CD4-positive, alpha-beta T cell (primary cell): ENCODE results near the gene CLDN5. TPM values are rescaled to one million over a fixed set of nuclear protein-coding genes. Genes with fewer than 3 reads are reported as not detected.

Source experiments
- ATAC-seq: fragments of 200-7000 bp; cut with Tn5 transposase; one replicate; pipeline ENCODE4 v1.10.0; 2022; ENCODE audit warnings: mild to moderate bottlenecking; ENCODE audit not compliant: poor library complexity
- CTCF ChIA-PET: fragments of 350-600 bp; sonication (Branson Sonifier 250); formaldehyde crosslinking; loops from one replicate; lab custom pipeline; 2021; ENCODE audit warnings: antibody characterized with exemption, inconsistent platforms; lab: Charles Lee
- POLR2A ChIA-PET: fragments of 350-600 bp; sonication (Branson Sonifier 250); formaldehyde crosslinking; loops from one replicate; lab custom pipeline; 2021; ENCODE audit warnings: antibody characterized with exemption, inconsistent platforms; lab: Charles Lee
- DNase-seq, 14 experiments: peaks; one replicate each; pipeline ENCODE4 v3.0.0-alpha.2; 2013 to 2020; ENCODE audit warnings: mixed read lengths in 2 of 14
- H3K27ac ChIP-seq, 2 donors: one replicate each; pipeline versions ENCODE4 v1.5.1 to v1.7.0; 2013; ENCODE audit warnings: low read length in 2 of 2, low read depth in 1 of 2, mild to moderate bottlenecking in 1 of 2
- H3K27me3 ChIP-seq, 2 experiments: 1 replicate in 1 of 2; 2 replicates in 1 of 2; pipeline versions ENCODE4 v1.6.1 to v1.7.0; 2013; ENCODE audit warnings: low read length in 2 of 2, control low read depth in 1 of 2, mild to moderate bottlenecking in 1 of 2, moderate library complexity in 1 of 2; ENCODE audit not compliant: insufficient read depth in 2 of 2, control insufficient read depth in 1 of 2
- H3K36me3 ChIP-seq: one replicate; pipeline ENCODE4 v1.6.1; 2013; ENCODE audit warnings: low read length, control low read depth; ENCODE audit not compliant: insufficient read depth
- H3K4me1 ChIP-seq: one replicate; pipeline ENCODE4 v1.6.1; 2013; ENCODE audit warnings: low read length, control low read depth; ENCODE audit not compliant: insufficient read depth
- H3K4me3 ChIP-seq: one replicate; pipeline ENCODE4 v1.5.1; 2013; ENCODE audit warnings: mild to moderate bottlenecking, low read length, moderate library complexity
- H3K9me3 ChIP-seq, 2 experiments: 1 replicate in 1 of 2; 2 replicates in 1 of 2; pipeline versions ENCODE4 v1.6.1 to v1.7.0; 2013; ENCODE audit warnings: low read length in 2 of 2, mild to moderate bottlenecking in 2 of 2, control low read depth in 1 of 2, moderate library complexity in 1 of 2; ENCODE audit not compliant: control insufficient read depth in 1 of 2, insufficient read depth in 1 of 2
- H3K27ac Mint-ChIP-seq: one replicate; pipeline ENCODE4 v1.8.0; 2020; ENCODE audit warnings: mixed read lengths
- H3K27me3 Mint-ChIP-seq: one replicate; pipeline ENCODE4 v1.8.0; 2021; ENCODE audit warnings: mixed read lengths
- H3K36me3 Mint-ChIP-seq: one replicate; pipeline ENCODE4 v1.8.0; 2021; ENCODE audit warnings: low read depth, mixed read lengths
- H3K4me1 Mint-ChIP-seq: one replicate; pipeline ENCODE4 v1.8.0; 2021; ENCODE audit warnings: low read depth, mixed read lengths
- H3K4me3 Mint-ChIP-seq: one replicate; pipeline ENCODE4 v1.8.0; 2020; ENCODE audit warnings: mild to moderate bottlenecking, mixed read lengths
- H3K9me3 Mint-ChIP-seq: one replicate; pipeline ENCODE4 v1.8.0; 2020; ENCODE audit warnings: mixed read lengths
- CTCF ChIP-seq: fragments of 200-600 bp; IDR thresholded peaks from one replicate; pipeline ENCODE4 v1.8.0; 2022; ENCODE audit warnings: antibody characterized with exemption, mild to moderate bottlenecking
- intact Hi-C, 2 experiments: fragments of 100-400 bp; cut with DNase I in 1 of 2; cut with micrococcal nuclease in 1 of 2; formaldehyde crosslinking; loops; one replicate each; pipeline versions ENCODE4 v1.15.1 to v1.9.0; 2023 to 2025; cut with DNase I, micrococcal nuclease
- total RNA-seq, 174 experiments: library from RNA in 2 of 174; stranded (reverse) in 2 of 174; gene quantifications; one replicate each; pipeline ENCODE4 v1.2.3 and lab custom pipeline; 2021 to 2026

The CLDN5 gene
- total RNA-seq, 2 experiments from 2014 or later = not detected

- intact Hi-C loops = loop anchor here in 1 of 2 experiments (5.0 kb wide), 1 partner anchor 73 kb away; no protein-coding TSS in a partner anchor
- H3K27ac Mint-ChIP-seq = no peak overlapping the region
- DNase-seq (no peak), ATAC-seq (no peak)
- H3K27ac ChIP-seq = no peak overlapping the region
- no peaks in the 10 kb centered on the region for H3K36me3 ChIP-seq
- H3K9me3 Mint-ChIP-seq = no peaks in the 10 kb centered on the region
- H3K9me3 ChIP-seq = no peaks in the 10 kb centered on the region
- H3K4me3 ChIP-seq = no peak overlapping the region
- CTCF ChIA-PET = no interaction called here
- H3K4me3 Mint-ChIP-seq = no peak overlapping the region
- TF ChIP-seq CTCF = no peak
- H3K4me1 Mint-ChIP-seq = peaks cover 12% of the 10 kb centered on the region
- POLR2A ChIA-PET = no interaction called here
- H3K27me3 Mint-ChIP-seq = no peaks in the 10 kb centered on the region
- H3K4me1 ChIP-seq = peaks cover 13% of the 10 kb centered on the region
- H3K27me3 ChIP-seq = no peaks in the 10 kb centered on the region
- H3K36me3 Mint-ChIP-seq = no peaks in the 10 kb centered on the region
These were observed 20.3 kb downstream of the CLDN5 start for GRCh38 chr22:19503869-19504268.

- H3K4me1 Mint-ChIP-seq = peaks cover 12% of the 10 kb centered on the region
- Histone ChIP-seq H3K36me3 (no peaks in the 10 kb centered on the region), H3K9me3 (no peaks in the 10 kb centered on the region), H3K4me1 (peaks cover 13% of the 10 kb centered on the region), H3K27ac (no peak overlapping the region), H3K4me3 (no peak overlapping the region), H3K27me3 (no peaks in the 10 kb centered on the region)
- H3K27me3 Mint-ChIP-seq = no peaks in the 10 kb centered on the region
- ChIA-PET CTCF (no interaction called here), POLR2A (no interaction called here)
- DNase-seq (no peak), ATAC-seq (no peak)
- H3K9me3 Mint-ChIP-seq = no peaks in the 10 kb centered on the region
- no peak overlapping the region for H3K27ac Mint-ChIP-seq
- TF ChIP-seq CTCF = no peak
- intact Hi-C loops = loop anchor here in 1 of 2 experiments (5.0 kb wide), 1 partner anchor 74 kb away; no protein-coding TSS in a partner anchor
- no peak overlapping the region for H3K4me3 Mint-ChIP-seq
- no peaks in the 10 kb centered on the region for H3K36me3 Mint-ChIP-seq
These were observed 20.8 kb downstream of the CLDN5 start for GRCh38 chr22:19503367-19503766.

GRCh38 chr22:19501897-19502447 is 22.2 kb downstream of the CLDN5 start:
- H3K36me3 Mint-ChIP-seq = no peaks in the 10 kb centered on the region
- H3K4me1 ChIP-seq = peaks cover 13% of the 10 kb centered on the region
- intact Hi-C loops = loop anchor here in 1 of 2 experiments (5.0 kb wide), 1 partner anchor 75 kb away; no protein-coding TSS in a partner anchor
- TF ChIP-seq CTCF = no peak
- no peaks in the 10 kb centered on the region for H3K9me3 ChIP-seq
- H3K4me1 Mint-ChIP-seq = peaks cover 12% of the 10 kb centered on the region
- DNase-seq = no peak
- H3K36me3 ChIP-seq = no peaks in the 10 kb centered on the region
- H3K27me3 ChIP-seq = no peaks in the 10 kb centered on the region
- CTCF ChIA-PET = no interaction called here
- no peak for ATAC-seq
- no peak overlapping the region for H3K27ac ChIP-seq
- H3K27ac Mint-ChIP-seq = no peak overlapping the region
- H3K27me3 Mint-ChIP-seq = no peaks in the 10 kb centered on the region
- H3K9me3 Mint-ChIP-seq = no peaks in the 10 kb centered on the region
- no peak overlapping the region for H3K4me3 Mint-ChIP-seq
- H3K4me3 ChIP-seq = no peak overlapping the region
- POLR2A ChIA-PET = interaction anchor here (1.5 kb wide), 1 partner anchor 22 kb away, joined by 3 read pairs; the partner anchor contains the start of gene CDC45
